Endothelial cell of umbilical vein (primary cell): ENCODE measurements around the gene SUGP2. TPM values are rescaled to one million over a fixed set of nuclear protein-coding genes. Genes with fewer than 3 reads are reported as not detected.

ENCODE experiments used
- BruUV-seq: library from RNA; stranded (reverse); fragments of 400-500 nt; replicated peaks from 2 replicates; lab custom pipeline; 2021; lab: Mats Ljungman, UMichigan
- CTCF ChIA-PET: fragments of 300-600, 350-600 bp; sonication (Branson Sonifier 250); formaldehyde crosslinking; loops from one replicate; lab custom pipeline; 2021; ENCODE audit warnings: antibody characterized with exemption, inconsistent platforms; lab: Charles Lee
- POLR2A ChIA-PET: fragments of 300-600, 350-600 bp; sonication (Branson Sonifier 250); formaldehyde crosslinking; loops from one replicate; lab custom pipeline; 2021; ENCODE audit warnings: antibody characterized with exemption, inconsistent platforms; lab: Charles Lee
- DNase-seq: peaks from one replicate; pipeline ENCODE4 v3.0.0-alpha.2; 2011; ENCODE audit warnings: low read depth, low spot score
- FAIRE-seq: peaks from 2 replicates; lab custom pipeline; 2011; peaks lifted over from hg19 to GRCh38; lab: Jason Lieb, UNC
- H2AFZ ChIP-seq: 2 replicates; pipeline ENCODE4 v1.6.0; 2012; ENCODE audit warnings: low read depth, low read length, control low read depth, inconsistent platforms
- H3K27ac ChIP-seq: 2 replicates; pipeline ENCODE4 v1.5.1; 2011; ENCODE audit warnings: low read depth, mild to moderate bottlenecking, control low read depth, low read length, moderate library complexity; ENCODE audit not compliant: insufficient read depth
- H3K27me3 ChIP-seq, 2 experiments: 2 replicates each; pipeline versions ENCODE4 v1.6.0 to v1.6.1; 2011; ENCODE audit warnings: low read length in 2 of 2, mixed read lengths in 1 of 2; ENCODE audit not compliant: control insufficient read depth in 2 of 2, insufficient read depth in 2 of 2
- H3K36me3 ChIP-seq, 2 experiments: 2 replicates in 1 of 2; 3 replicates in 1 of 2; pipeline ENCODE4 v1.5.1; 2011; ENCODE audit warnings: low read length in 2 of 2, mild to moderate bottlenecking in 1 of 2, moderate library complexity in 1 of 2; ENCODE audit not compliant: control insufficient read depth in 2 of 2, insufficient read depth in 2 of 2; ENCODE audit errors: extremely low read depth in 1 of 2
- H3K4me1 ChIP-seq: 3 replicates; pipeline ENCODE4 v1.5.1; 2011; ENCODE audit warnings: mild to moderate bottlenecking, low read length; ENCODE audit not compliant: control insufficient read depth, insufficient read depth; ENCODE audit errors: extremely low read depth
- H3K4me2 ChIP-seq: 2 replicates; pipeline ENCODE4 v1.6.1; 2011; ENCODE audit warnings: low read length, control low read depth, mixed read lengths; ENCODE audit not compliant: insufficient read depth
- H3K4me3 ChIP-seq, 3 experiments: fragments of 200-600 bp in 1 of 3; sonication (generic), shearing (Covaris generic) in 1 of 3; replicated peaks in 1 of 3; 2 replicates each; pipeline ENCODE4 v1.5.1; 2011 to 2016; ENCODE audit warnings: control low read depth in 3 of 3, low read length in 3 of 3, mild to moderate bottlenecking in 2 of 3, inconsistent platforms in 1 of 3, low read depth in 1 of 3, moderate library complexity in 1 of 3; ENCODE audit not compliant: insufficient read depth in 1 of 3
- H3K79me2 ChIP-seq: 2 replicates; pipeline ENCODE4 v1.6.0; 2012; ENCODE audit warnings: low read length, inconsistent platforms; ENCODE audit not compliant: control insufficient read depth, insufficient read depth
- H3K9ac ChIP-seq: replicated peaks from 2 replicates; pipeline ENCODE3; 2011; ENCODE audit warnings: low read length, control low read depth; ENCODE audit not compliant: insufficient read depth; ENCODE audit errors: extremely low read depth
- H3K9me1 ChIP-seq: replicated peaks from 3 replicates; pipeline ENCODE4 v1.6.0; 2011; ENCODE audit warnings: mild to moderate bottlenecking, low read length; ENCODE audit not compliant: control insufficient read depth, insufficient read depth; ENCODE audit errors: extremely low read depth
- H3K9me3 ChIP-seq: replicated peaks from 2 replicates; pipeline ENCODE4 v1.5.1; 2012; ENCODE audit warnings: low read length, inconsistent platforms; ENCODE audit not compliant: control insufficient read depth, insufficient read depth
- H4K20me1 ChIP-seq: replicated peaks from 2 replicates; pipeline ENCODE3; 2011; ENCODE audit warnings: mild to moderate bottlenecking, low read length; ENCODE audit not compliant: control insufficient read depth, insufficient read depth; ENCODE audit errors: extremely low read depth
- CTCF ChIP-seq, 2 donors: IDR thresholded peaks; 1 replicate in 1 of 2; 2 replicates in 1 of 2; pipeline ENCODE4 v1.5.1; 2011; ENCODE audit warnings: low read length in 2 of 2, mild to moderate bottlenecking in 2 of 2, moderate library complexity in 2 of 2, control low read depth in 1 of 2, inconsistent platforms in 1 of 2, low read depth in 1 of 2; ENCODE audit not compliant: insufficient read depth in 1 of 2; ENCODE audit errors: extremely low read depth in 1 of 2
- EZH2 ChIP-seq: IDR thresholded peaks from 2 replicates; pipeline ENCODE4 v1.6.1; 2012; ENCODE audit warnings: borderline replicate concordance, low read depth, mild to moderate bottlenecking, moderate library complexity, low read length, inconsistent platforms; ENCODE audit not compliant: severe bottlenecking
- FOS ChIP-seq: IDR thresholded peaks from 2 replicates; pipeline ENCODE4 v1.6.1; 2011; ENCODE audit warnings: mild to moderate bottlenecking, low read length, moderate library complexity, borderline replicate concordance; ENCODE audit not compliant: insufficient read depth
- JUN ChIP-seq: IDR thresholded peaks from 2 replicates; pipeline ENCODE4 v1.6.1; 2011; ENCODE audit warnings: borderline replicate concordance, low read depth; ENCODE audit not compliant: insufficient read length, insufficient read depth
- MAX ChIP-seq: IDR thresholded peaks from 2 replicates; pipeline ENCODE4 v1.6.1; 2011; ENCODE audit not compliant: insufficient read depth, insufficient read length
- POLR2A ChIP-seq: IDR thresholded peaks from 2 replicates; pipeline ENCODE4 v1.6.1; 2012; ENCODE audit warnings: low read depth, mild to moderate bottlenecking, control low read depth, low read length
- POLR2AphosphoS5 ChIP-seq: IDR thresholded peaks from 2 replicates; pipeline ENCODE4 v1.6.1; 2012; ENCODE audit warnings: low read depth, mild to moderate bottlenecking, control low read depth, low read length, moderate library complexity; ENCODE audit not compliant: insufficient read depth
- dilution Hi-C: fragments of 300-500 bp; cut with MboI; formaldehyde crosslinking; loops from one replicate; pipeline ENCODE4 v1.15.0; 2019; ENCODE audit warnings: low sequenced_read_pairs; ENCODE audit not compliant: extremely low pct_ligation_motif_present
- intact Hi-C: fragments of 100-400 bp; cut with micrococcal nuclease; formaldehyde crosslinking; loops from one replicate; pipeline ENCODE4 v1.10.0; 2022
- polyA plus RNA-seq, 4 experiments: library from polyadenylated mRNA; depleted of rRNA in 3 of 4; stranded (reverse) in 3 of 4; unstranded in 1 of 4; fragments of >200 nt; gene quantifications; 2 replicates each; pipeline versions ENCODE4 v1.2.1 to v1.2.3, GENCODE V29; 2011 to 2012; ENCODE audit warnings: missing spikeins in 1 of 4
- total RNA-seq: library from RNA; stranded (reverse); gene quantifications from 2 replicates; pipeline ENCODE4 v1.2.3, GENCODE V29; 2021

SUGP2 gene
- total and polyA plus RNA-seq, 2 donors (not counting 3 experiments of a cell fraction or from before 2014, with no cell fraction given) = 44.6 to 79.7 TPM

- no peak for FAIRE-seq
- H3K4me1 ChIP-seq = no peaks in the 10 kb centered on the region
- no peaks in the 10 kb centered on the region for H4K20me1 ChIP-seq
- H3K27me3 ChIP-seq = no peaks in the 10 kb centered on the region
- no peaks in the 10 kb centered on the region for H3K9me1 ChIP-seq
- no peaks in the 10 kb centered on the region for H3K9me3 ChIP-seq
- H3K9ac ChIP-seq = no peak overlapping the region
- ChIA-PET POLR2A (no interaction called here), CTCF (interaction anchor here (0.6 to 1.4 kb wide), 4 partner anchors 13 to 507 kb away, joined by 3 to 5 read pairs (median 3); no protein-coding TSS in a partner anchor)
- no peak for DNase-seq
- H3K27ac ChIP-seq = no peak overlapping the region
- TF ChIP-seq POLR2A (no peak), FOS (no peak), EZH2 (no peak), JUN (no peak), MAX (no peak), POLR2AphosphoS5 (no peak), CTCF (IDR thresholded peaks at IDR 0.05; ENCODE audit: extremely low read depth in 1 of 2, insufficient read depth in 1 of 2, low read depth in 1 of 2, low read length in 2 of 2) (peak in 1 of 2 donors; percentile 27)
- H3K36me3 ChIP-seq = peaks cover 26 to 38% of the 10 kb centered on the region in 2 experiments
- intact Hi-C loops = no loop called here
- no TSS peak for BruUV-seq
- no peak overlapping the region for H3K4me3 ChIP-seq
- H3K4me2 ChIP-seq = no peak overlapping the region
- dilution Hi-C loops = no loop called here
- H3K79me2 ChIP-seq = peaks cover 49% of the 10 kb centered on the region
- no peak overlapping the region for H2AFZ ChIP-seq
Measured at GRCh38 chr19:19026299-19026971, 6.9 kb downstream of the SUGP2 start.
